GM13977 (cell line): ENCODE results near the gene HOTAIR.

ENCODE experiments used
- DNase-seq: peaks from one replicate; pipeline ENCODE4 v3.0.0; 2012; ENCODE audit warnings: low spot score
- CTCF ChIP-seq: IDR thresholded peaks from 2 replicates; pipeline ENCODE4 v1.5.1; 2012; ENCODE audit warnings: mild to moderate bottlenecking, control low read depth; ENCODE audit not compliant: insufficient read depth; ENCODE audit errors: extremely low read depth, missing control alignments
- in situ Hi-C: fragments of 300-500 bp; cut with MboI; formaldehyde crosslinking; loops from one replicate; pipeline ENCODE4 v1.12.0; 2022; ENCODE audit warnings: low sequenced_read_pairs, low pct_unique_long_range_greater_than_20kb, mixed read lengths, inconsistent platforms; ENCODE audit not compliant: unreplicated experiment

The HOTAIR gene

GRCh38 chr12:53984901-53985691, 10.3 kb upstream of the HOTAIR start, which contains the start of gene HOXC10:
TSS of gene HOXC10 (plus strand) at chr12:53985146. CDS start at chr12:53985260, 114 bp downstream.
- in situ Hi-C loops: no loop called here
- peak; percentile 92 for DNase-seq
- TF ChIP-seq CTCF: peak; percentile 84

- in situ Hi-C loops: no loop called here
- TF ChIP-seq CTCF: no peak
Measured at GRCh38 chr12:53983950-53984572, 9.3 kb upstream of the HOTAIR start.

GRCh38 chr12:53983568-53983949, 8.8 kb upstream of the HOTAIR start:
- in situ Hi-C loops: no loop called here
- TF ChIP-seq CTCF: no peak
- DNase-seq: no peak

More at GRCh38 chr12:53983950-53984572, 9.3 kb upstream of the HOTAIR start:
- no peak for DNase-seq

GRCh38 chr12:53982648-53983567, 8.2 kb upstream of the HOTAIR start:
- TF ChIP-seq CTCF: no peak
- in situ Hi-C loops: no loop called here
- DNase-seq: no peak

- no peak for DNase-seq
- peak; percentile 15 for TF ChIP-seq CTCF
- in situ Hi-C loops: no loop called here
Measured at GRCh38 chr12:53981634-53982565, 7.1 kb upstream of the HOTAIR start.
